T-helper 2 cell (primary cell): ENCODE data around the gene FBXW9.
"Not testable (repeated sequence)": the region's sequence is repeated elsewhere in the genome, so short reads cannot be mapped to it uniquely, and the experiment has no call there.

Experiments
- DNase-seq, 5 experiments: peaks; one replicate each; pipeline versions ENCODE4 v3.0.0 to v3.0.0-alpha.2; 2012 to 2022
- total RNA-seq, 2 donors: gene quantifications; one replicate each; lab custom pipeline; 2026; lab: John Stamatoyannopoulos, UW

FBXW9 gene
- total RNA-seq = 4.3 to 4.4 reads per million in 2 donors

DNA sequence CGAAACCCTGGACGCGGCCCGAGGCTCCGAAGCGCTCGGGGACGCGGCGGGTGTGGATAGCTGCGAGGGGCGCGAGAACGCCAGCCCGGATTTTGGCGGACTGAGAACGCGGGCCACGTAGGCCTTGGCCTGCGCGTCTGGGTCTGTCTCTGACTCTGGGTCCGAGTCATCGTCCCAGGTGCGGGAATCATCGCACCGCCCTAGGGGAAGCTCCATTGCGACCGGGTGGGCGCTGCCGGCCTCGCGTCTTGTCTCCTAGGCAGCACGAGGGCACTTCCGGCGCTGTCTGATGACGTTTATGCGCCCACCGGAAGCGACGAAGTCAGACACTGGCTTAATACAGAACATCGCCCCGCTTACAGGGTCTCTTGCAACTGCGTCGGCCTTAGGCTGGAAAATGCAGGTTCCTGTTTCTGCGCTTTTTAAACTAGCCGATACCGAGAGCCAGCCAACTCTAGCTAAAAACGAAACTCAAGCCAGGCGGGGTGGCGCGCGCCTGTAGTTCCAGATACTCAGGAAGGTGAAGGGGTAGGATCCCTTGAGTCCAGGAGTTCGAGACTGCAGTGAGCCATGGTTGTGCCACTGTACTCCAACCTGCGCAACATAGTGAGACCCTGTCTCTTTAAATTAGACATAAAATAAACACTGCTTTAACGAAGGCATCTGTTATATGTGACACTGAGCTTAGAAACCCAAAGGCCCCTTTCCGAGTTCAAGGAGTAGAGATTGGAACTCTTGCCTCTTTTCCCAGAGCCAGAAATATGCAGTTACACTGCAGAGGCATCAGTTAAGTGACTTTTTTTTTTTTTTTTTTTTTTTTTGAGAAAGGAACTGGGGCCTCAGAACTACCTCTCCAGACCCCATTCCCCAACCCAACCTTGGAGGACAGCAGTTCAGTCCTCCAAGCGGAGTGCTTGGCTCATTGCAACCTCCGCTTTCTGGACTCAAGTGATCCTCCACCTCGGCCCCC is at the start of gene FBXW9:
TSS of gene FBXW9 (minus strand) at position 266 of the 970 bp plus-strand sequence. CDS start at position 216, 50 bp downstream.
- DNase-seq = peak; percentile 89 to 97 (median 95)

DNA sequence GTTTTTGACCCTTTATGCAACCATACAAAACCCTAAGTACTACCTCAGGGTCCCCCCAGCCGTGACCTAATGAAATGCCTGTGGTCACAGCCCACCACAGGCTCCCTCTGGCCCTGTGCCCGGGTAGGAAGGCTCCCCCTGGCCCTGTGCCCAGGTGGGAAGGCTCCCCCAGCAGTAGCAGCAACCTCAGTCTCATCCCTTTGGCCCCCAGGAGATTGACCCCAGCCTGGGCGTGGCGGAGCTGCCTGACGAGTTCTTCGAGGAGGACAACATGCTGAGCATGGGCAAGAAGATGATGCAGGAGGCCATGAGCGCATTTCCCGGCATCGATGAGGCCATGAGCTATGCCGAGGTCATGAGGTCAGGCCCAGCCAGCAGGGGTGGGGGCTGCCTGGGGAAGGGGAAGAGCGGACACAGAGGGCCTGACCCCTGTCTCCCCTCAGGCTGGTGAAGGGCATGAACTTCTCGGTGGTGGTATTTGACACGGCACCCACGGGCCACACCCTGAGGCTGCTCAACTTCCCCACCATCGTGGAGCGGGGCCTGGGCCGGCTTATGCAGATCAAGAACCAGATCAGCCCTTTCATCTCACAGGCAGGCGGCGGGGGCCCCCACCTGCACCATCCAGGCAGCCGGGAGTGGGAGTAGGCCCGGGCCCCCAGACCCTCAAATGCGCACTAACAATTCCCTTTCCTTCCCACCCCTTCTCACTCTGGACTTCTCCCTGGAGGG is 48.9 kb upstream of the FBXW9 start:
- DNase-seq = no peak

DNA sequence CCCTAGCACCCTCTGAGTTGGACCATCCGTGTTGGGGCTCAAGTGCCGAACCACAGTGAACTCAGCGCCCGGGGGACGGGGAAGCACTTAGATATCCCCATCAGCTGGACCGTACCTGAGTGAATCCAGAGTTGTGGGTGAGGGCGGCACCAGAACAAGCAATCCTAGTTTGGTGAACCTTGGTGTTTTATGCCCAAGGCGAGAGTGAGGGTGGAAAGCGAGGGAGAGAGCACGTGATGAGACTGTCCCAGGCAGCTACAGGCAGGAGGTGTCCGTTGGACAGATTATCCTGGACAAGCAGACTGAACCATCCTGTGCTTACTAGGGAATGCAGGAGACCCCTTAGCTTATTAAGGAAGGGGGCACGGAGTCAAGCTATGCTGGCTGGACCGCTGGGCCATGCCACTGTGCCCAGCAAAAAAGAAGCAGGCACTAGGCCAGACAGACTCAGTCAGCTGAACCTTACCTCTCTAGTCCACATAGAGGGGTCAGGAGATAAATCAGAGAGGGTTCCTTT is 41.5 kb upstream of the FBXW9 start:
- no peak for DNase-seq

DNA sequence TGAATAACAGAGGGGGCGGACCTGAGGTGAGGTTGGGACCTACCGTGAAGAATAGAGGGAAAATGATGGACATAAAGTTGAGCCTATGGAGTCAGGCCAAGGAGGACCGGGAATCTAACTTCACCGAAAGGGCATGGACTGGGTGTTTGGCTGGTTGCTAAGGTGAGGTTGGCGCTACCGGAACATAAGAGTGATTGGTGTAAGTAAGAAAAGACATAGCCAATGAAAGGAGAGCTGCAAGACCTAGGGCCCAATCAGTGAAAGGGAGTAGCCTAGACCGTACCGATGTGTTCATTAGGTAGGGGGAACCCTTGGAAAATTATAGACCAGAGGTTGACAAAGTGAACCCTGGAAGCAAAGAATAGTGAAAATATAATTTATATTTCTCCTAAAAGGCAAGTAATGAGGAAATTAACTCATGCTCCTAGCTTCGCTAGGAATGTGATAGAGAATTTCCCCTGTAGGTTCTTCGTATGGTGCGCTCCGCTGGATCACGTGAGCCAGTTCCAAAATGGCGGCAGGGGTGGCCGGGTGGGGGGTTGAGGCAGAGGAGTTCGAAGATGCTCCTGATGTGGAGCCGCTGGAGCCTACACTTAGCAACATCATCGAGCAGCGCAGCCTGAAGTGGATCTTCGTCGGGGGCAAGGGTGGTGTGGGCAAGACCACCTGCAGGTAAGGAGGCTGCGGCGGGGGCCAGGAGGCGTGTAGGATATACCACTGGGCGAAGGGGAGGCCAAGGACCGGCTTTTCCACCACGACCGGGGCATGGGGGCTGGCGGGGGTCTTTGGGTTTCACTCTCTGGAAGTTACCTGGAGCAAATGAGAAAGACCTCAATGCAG is 40.8 kb upstream of the FBXW9 start, which contains the start of gene GET3:
TSS of gene GET3 (plus strand) at position 503 of the 840 bp plus-strand sequence. CDS start at position 512, 9 bp downstream.
- peak; percentile 55 to 97 (median 73) for DNase-seq

DNA sequence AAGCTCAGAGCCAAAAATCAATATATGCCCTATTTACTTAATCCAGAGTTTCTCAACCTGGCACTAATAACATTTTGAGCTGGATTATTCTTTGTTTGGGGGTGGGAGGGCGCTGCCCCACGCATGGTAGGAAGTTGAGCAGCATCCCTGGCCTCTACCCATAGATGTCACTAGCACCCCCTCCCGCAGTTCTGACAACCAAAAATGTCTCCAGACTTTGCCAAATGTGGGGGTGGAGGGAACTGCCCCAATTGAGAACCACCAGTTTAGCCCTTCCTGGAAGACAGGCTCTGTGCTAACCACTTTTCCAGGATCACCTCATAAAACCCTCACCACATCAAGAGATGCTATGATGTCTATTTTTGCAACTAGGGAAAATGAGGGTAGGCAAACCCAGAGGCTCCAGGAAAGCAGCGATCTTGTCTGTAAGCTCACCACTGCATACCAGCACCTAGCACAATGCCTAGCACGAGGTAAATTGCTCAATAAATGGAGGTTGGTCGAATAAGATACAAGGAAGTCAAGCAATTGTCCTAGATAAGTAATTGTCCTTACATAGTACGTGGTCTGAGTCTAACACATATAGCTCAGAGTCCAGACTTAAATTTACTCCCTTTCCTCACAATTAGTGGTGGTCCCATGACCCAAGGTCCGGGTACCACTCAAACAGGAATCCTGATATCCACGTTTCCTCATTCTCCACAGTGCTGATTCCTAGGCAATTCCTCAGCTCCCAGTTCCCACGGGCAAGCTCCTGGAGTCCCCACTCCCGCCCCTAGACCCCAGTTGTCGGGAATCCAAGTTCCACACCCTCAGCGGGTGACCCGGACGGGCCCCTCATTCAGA is 37.2 kb upstream of the FBXW9 start:
- peak in 2 of 5 experiments; percentile 33 to 79 for DNase-seq

DNA sequence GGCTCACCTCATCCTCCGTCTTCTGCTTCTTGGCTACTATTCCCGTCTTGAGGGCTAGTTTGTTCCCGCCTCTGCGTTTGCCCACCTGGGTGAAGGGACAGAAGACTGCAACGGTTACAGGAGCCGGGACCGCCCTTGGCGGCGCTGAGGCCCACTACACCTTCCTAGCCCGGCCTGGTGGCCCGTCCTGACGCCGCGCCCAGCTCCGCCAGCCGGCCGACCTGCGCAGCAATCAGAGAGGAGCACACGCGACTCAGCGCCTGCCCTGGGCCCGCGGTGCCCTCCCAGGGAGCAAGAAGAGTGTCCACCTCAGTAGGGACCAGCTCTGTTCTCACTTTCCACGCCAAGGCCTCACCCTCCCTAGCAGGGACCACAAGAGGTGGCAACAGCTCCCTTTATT is 34.9 kb upstream of the FBXW9 start:
- no peak for DNase-seq

DNA sequence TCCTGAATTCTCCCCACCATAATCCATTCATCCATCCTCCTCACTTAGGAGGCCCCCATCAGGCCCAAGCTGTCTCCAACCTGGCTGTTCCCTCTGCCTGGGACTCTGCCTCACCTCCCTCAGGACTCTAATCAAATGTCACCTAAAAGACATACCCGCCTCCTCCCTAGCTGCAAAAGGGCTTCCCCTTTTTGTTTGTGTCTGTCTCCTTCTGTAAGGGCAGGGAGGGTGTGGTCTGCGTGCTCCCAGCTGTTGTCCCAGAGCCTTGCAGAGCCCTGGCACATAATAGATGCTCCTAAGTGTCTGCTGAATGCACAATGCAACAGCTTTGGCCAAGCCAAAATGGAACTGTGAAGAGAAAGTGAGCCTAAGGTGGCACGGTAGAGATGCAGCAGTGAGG is 33.6 kb upstream of the FBXW9 start:
- no peak for DNase-seq

DNA sequence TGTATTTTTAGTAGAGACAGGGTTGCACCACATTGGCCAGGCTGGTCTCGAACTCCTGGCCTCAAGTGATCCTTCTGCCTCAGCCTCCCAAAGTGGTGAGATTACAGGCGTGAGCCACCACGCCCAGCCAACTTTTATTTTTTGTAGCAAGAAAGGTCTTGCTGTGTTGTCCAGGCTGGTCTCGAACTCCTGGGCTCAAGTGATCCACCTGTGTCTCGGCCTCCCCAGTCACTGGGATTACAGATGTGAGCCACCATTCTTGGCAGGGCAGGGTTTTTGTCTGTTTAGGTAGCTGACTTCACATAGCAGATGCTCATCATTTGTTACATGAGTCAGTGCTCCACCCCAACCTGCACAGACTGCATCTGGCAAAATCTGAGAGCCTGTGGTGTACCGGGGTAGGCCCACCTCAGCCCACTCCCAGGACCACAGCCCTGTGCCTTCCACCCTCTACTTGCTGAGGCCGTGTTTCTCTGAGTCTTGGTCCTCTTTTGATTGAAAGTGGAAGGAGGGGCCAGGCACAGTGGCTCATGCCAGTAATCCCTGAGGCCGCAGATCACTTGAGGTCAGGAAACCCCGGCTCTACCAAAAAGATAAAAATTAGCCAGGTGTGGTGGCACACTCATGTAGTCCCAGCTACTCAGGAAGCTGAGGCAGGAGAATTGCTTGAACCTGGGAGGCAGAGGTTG is 31.5 kb upstream of the FBXW9 start:
- DNase-seq = no peak

DNA sequence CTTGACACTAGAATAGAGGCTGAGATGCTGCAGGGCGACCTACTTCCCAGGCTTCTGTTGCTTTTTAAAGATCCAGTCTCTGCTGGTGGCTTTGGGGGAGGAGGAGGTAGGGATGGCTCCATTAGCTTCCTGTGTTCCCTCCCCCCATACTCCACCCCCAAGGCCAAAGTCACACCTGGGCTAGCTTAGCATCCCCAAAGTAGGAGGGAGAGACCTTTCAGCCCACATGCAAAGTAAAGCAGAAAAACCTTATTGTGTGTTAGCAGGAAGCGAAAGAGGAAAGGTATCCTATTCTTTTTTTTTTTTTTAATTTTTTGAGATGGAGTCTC is 30.5 kb upstream of the FBXW9 start:
- DNase-seq = no peak

DNA sequence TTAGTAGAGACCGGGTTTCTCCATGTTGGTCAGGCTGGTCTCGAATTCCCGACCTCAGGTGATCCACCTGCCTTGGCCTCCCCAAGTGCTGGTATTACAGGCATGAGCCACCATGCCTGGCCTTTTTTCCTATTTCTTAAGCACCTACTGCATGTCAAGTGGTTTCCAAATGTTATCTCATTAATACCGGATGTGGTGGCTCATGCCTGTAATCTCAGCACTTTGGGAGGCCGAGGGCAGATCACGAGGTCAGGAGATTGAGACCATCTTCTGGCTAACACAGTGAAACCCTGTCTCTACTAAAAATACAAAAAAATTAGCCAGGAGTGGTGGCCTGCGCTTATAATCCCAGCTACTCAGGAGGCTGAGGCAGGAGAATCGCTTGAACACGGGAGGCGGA is 29.2 kb upstream of the FBXW9 start:
- DNase-seq = not testable (repeated sequence)

DNA sequence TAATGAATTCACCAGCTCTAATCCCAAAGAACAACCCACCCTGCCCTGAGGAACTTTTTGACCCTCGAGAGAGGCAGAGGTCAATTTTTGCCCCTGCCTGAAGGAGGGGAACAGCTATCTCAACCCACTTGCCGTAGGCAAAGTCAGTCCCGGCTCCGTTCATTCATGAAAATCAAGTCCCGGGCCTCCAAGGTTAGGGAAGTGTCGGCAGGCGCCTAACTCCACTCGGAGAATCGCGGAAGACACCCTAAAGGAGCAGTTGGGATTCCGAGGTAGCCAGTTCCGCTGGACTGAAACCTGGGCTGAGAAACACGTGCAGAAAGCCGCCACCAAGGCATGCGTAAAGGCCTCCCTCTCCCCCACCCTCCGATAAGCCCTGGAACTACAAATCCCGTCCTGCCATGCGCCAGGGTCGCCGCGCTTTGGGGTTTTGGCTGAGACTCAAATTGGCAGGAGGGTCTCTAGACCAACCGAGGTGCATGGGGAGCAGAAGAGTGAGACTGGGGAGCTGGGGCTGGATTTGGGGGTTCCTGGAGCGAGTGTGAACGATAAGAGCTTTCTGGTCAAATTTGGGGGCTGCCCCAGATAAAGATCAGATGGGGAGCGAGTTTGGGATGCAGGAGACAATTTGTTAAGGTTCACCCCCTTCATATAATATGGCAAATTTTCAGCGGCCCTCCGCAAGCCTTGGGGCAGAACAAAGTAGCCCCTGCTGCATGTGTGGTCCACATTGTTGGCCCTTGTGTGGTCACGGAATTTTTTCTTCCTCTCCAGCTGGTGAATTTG is 27.4 kb upstream of the FBXW9 start, which contains the start of gene TNPO2:
TSS of gene TNPO2 (minus strand) at position 292 of the 786 bp plus-strand sequence. CDS start 2,955 bp downstream, outside the sequence.
- peak in 4 of 5 experiments; percentile 38 to 84 (median 56) for DNase-seq

DNA sequence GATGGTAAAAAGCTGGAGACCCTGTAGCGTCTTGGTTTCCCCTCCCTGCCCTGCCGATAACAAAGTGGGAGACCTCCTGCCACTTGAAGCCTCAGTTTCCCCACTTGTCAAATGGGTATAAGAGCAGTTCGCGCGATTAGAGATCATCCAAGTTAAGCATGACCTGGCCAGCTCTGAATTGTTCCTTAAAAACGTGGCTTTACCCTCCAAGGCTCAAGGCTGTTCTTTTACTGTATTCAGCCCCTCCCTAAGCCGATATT is 26.9 kb upstream of the FBXW9 start:
- DNase-seq = no peak

DNA sequence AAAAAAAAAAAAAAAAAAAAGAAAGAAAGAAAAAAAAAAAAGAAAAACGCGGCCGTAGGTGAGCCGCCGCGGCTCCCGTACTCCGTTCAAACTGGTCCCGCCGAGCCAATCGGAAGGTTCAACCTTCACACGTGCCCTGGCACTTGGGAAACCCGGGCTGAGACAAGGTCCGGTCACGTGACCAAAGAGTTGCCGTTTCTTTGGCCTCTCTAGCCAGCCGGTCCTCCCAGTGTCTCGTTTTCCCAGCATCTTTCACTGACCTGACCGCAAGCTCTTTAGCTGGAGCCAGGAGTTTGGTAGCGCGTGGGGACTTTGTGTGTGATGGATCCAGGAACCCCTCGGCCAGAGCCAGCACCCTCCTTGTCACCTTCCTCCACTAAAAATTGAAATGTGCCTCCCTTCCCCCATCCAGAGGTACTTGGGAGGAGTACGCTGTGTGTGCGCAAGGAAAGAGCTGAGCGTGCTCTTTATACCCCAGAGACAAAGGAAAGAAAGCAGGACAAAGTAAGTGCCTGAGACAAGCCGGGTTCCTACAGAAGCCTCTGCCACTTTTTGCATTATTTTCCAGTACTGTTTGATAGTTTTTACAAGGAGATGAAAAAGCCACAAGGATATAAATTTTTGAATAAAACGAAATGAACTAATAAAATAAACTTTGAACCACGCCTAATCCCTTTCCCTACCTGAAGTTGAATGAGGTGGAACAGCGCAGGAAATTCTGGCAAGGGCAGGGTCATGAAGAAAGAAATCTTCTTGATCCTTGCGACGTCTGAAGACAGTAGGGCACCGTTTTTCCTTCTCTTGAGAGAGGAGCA is 26.3 kb upstream of the FBXW9 start:
- peak; percentile 79 to 98 (median 90) for DNase-seq

DNA sequence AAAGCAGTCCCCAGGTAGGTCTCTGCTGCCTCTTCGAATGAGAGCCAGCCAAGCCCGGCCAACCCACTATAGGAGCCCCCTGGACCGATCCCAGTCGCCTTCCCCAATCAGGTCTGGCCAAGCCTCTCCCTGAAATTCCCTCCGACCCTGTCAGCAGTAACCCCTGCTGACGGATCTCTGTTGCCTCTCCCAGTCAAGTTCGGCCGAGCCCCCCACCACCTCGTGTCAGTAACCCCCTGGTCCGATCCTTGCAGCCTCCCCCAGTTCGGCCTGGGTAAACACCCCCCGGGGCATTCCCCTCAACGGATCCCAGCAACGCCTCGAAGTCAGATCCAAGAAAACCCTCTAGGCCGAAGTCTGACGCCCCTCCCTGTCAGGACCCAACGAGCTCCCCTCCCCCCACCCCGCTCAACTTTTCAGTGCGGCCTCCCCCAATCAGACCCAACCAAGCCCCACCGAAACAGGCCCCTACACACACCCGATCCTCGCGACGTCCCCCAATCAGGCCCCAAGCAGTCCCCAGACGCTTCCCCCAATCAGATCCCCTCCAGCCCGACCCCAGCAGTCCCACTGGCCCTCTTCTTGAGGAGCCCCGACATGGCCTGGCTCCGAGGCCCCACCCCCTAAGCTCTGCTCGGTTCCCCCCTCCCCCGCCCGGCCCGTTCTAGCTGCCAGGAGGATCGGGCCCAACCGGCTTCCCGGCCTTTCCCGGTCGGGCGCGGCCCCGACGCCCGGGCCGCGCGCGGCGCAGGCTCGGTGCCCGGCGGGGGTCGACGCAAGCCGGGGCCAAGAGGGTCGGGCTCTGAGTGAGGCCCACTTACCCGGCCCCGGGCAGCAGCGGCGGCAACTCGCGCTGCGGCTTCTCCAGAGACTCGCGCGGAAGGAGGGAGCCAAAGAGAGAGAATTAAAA is 25.5 kb upstream of the FBXW9 start:
- DNase-seq = peak; percentile 22 to 78 (median 38)

DNA sequence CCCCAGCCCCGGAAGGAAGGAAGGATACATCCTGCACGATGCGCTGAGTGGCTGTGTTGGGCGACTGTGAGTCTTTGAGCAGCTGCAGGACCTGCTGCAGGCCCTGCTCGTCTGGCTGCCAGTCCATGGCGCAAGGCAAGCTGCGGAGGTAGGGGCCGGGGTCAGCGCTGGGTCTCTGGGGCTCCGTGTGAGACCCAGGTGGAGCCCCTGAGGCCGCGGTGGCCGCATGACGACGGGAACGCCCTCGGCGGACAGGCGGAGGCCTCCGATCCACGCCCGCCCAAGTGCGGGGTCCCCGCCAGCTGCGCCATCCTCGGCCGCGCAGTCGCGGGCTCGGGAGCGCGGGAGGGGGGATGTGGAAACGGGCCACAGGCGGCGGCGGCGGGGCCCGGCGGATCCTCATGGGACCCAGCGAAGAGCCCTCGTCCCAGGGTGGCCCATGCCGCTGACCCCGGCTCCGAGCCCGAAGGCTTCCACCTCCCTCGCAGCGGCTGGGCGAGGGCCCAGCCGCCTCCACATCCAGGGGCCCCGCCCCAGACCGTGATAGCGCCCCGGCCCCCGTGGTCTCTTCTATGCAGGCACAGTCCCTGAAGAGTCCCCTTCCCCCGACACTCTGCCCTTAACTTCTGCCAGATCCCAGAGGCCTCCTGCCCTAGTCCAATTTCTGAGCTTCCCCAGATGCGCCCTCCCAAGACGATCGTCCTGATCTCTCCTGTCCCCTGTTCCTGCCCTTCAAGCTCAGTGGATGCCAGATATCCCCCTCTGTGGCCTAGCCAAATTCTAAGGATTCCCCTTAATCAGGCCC is 24.6 kb upstream of the FBXW9 start:
- peak in 1 of 5 experiments; percentile 66 for DNase-seq

DNA sequence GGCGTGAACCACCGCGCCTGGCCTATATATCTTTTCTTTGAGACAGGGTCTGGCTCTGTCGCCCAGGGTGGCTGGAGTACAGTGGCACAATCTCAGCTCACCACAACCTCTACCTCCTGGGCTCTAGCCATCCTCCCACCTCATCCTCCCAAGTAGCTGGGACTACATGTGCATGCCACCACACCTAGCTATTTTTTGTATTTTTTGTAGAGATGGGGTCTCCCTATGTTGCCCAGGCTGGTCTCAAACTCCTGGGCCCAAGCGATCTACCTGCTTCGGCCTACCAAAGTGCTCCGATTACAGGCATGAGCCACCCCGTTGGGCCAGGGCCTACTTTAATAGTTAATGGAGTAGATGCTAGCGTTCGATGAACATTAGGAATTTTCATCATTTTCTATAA is 23.9 kb upstream of the FBXW9 start:
- no peak for DNase-seq

DNA sequence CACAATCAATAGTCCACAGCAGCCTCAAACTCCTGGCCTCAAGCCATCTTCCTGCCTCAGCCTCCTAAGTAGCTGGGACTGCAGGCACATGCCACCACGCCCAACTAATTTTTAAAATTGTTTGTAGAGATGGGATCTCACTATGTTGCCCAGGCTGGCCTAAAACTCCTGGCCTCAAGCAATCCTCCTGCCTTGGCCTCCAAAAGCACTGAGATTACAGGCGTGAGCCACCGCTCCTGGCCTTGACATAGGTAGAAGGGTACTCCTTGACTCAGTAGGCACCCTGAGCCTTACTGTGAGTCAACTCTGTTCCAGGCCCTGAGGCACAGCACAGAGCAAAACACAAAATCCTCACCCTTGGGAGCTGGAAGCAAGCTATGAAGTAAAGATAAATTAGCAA is 19.5 kb upstream of the FBXW9 start:
- DNase-seq = no peak
